Measurements from ENCODE around the gene ARHGAP6.

The ARHGAP6 gene

DNA sequence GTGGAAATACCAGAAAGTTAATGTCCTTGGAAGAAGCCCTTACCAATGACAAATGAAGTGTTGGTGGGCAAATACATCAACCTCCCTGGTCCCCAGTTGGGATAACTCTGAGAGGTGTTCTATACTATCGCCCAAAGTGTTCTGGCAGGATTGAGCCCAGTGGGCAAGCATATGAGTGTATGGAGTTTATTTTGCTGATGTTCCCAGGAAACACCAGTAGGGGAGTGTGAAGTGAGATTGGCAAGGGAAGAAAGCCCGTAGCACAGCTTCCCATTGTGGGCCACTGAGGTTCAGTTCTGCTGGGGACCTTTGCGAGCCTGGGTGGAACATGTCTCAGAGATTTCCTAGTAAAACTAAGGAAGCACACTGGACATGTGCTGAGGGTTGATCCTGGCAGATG is 65.1 kb downstream of the ARHGAP6 start:
- Histone ChIP-seq H3K4me2 (ENCODE audit: insufficient read depth, low read length, poor library complexity, severe bottlenecking) (no peak overlapping the region), H3K79me1 (ENCODE audit: low read depth, low read length) (no peaks in the 10 kb centered on the region), H3K27me3 (ENCODE audit: control insufficient read depth in 3 of 3, insufficient read depth in 3 of 3, low read depth in 1 of 3, low read length in 3 of 3) (no peaks in the 10 kb centered on the region), H3K23ac (ENCODE audit: low read depth, low read length, poor library complexity) (no peak overlapping the region), H2AFZ (ENCODE audit: low read length) (no peak overlapping the region), H2BK120ac (ENCODE audit: low read depth, low read length) (no peak overlapping the region), H3K36me3 (replicated peaks in 1 of 2; ENCODE audit: control insufficient read depth in 2 of 2, insufficient read depth in 2 of 2, low read length in 2 of 2) (no peaks in the 10 kb centered on the region), H2BK5ac (ENCODE audit: low read length) (no peak overlapping the region), H3K4ac (ENCODE audit: low read length) (no peak overlapping the region), H3K9ac (ENCODE audit: low read depth, low read length, poor library complexity) (no peak overlapping the region), H3K14ac (ENCODE audit: low read length) (no peak overlapping the region), H3K18ac (ENCODE audit: low read length) (no peak overlapping the region), H4K91ac (ENCODE audit: low read depth, low read length, poor library complexity) (no peak overlapping the region), H2BK15ac (ENCODE audit: low read length) (no peak overlapping the region), H3K27ac (replicated peaks; ENCODE audit: low read length) (no peak overlapping the region), H3K4me1 (ENCODE audit: control insufficient read depth in 2 of 2, insufficient read depth in 1 of 2, low read depth in 1 of 2, low read length in 2 of 2) (no peaks in the 10 kb centered on the region), H3K9me3 (replicated peaks in 1 of 2; ENCODE audit: control insufficient read depth in 2 of 2, insufficient read depth in 1 of 2, low read depth in 1 of 2, low read length in 2 of 2) (no peaks in the 10 kb centered on the region), H4K8ac (ENCODE audit: low read depth, low read length) (no peak overlapping the region), H2AK5ac (ENCODE audit: low read depth, low read length) (no peak overlapping the region), H2BK12ac (ENCODE audit: low read length) (no peak overlapping the region), H3K4me3 (ENCODE audit: low read length in 2 of 2) (no peak overlapping the region)
- DNase-seq (ENCODE audit: low spot score) = no peak
- no CpG with 5 or more reads among the region's 3 CpGs for WGBS, 2 donors (ENCODE audit: extremely low coverage in 2 of 2, insufficient read length in 2 of 2, insufficient replicate concordance in 1 of 2)

- Histone ChIP-seq H3K4me2 (ENCODE audit: insufficient read depth, low read length, poor library complexity, severe bottlenecking) (no peak overlapping the region), H3K4ac (ENCODE audit: low read length) (no peak overlapping the region), H3K4me3 (ENCODE audit: low read length in 2 of 2) (no peak overlapping the region), H3K4me1 (ENCODE audit: control insufficient read depth in 2 of 2, insufficient read depth in 1 of 2, low read depth in 1 of 2, low read length in 2 of 2) (no peaks in the 10 kb centered on the region), H2BK5ac (ENCODE audit: low read length) (no peak overlapping the region), H2AK5ac (ENCODE audit: low read depth, low read length) (no peak overlapping the region), H4K8ac (ENCODE audit: low read depth, low read length) (no peak overlapping the region), H3K9me3 (replicated peaks in 1 of 2; ENCODE audit: control insufficient read depth in 2 of 2, insufficient read depth in 1 of 2, low read depth in 1 of 2, low read length in 2 of 2) (no peaks in the 10 kb centered on the region), H3K79me1 (ENCODE audit: low read depth, low read length) (no peaks in the 10 kb centered on the region), H3K9ac (ENCODE audit: low read depth, low read length, poor library complexity) (no peak overlapping the region), H3K14ac (ENCODE audit: low read length) (no peak overlapping the region), H2BK12ac (ENCODE audit: low read length) (no peak overlapping the region), H2BK120ac (ENCODE audit: low read depth, low read length) (no peak overlapping the region), H3K36me3 (replicated peaks in 1 of 2; ENCODE audit: control insufficient read depth in 2 of 2, insufficient read depth in 2 of 2, low read length in 2 of 2) (no peaks in the 10 kb centered on the region), H3K18ac (ENCODE audit: low read length) (no peak overlapping the region), H3K23ac (ENCODE audit: low read depth, low read length, poor library complexity) (no peak overlapping the region), H2AFZ (ENCODE audit: low read length) (no peak overlapping the region), H4K91ac (ENCODE audit: low read depth, low read length, poor library complexity) (no peak overlapping the region), H3K27ac (replicated peaks; ENCODE audit: low read length) (no peak overlapping the region), H3K27me3 (ENCODE audit: control insufficient read depth in 3 of 3, insufficient read depth in 3 of 3, low read depth in 1 of 3, low read length in 3 of 3) (no peaks in the 10 kb centered on the region), H2BK15ac (ENCODE audit: low read length) (no peak overlapping the region)
- no CpG with 5 or more reads among the region's 2 CpGs for WGBS, 2 donors (ENCODE audit: extremely low coverage in 2 of 2, insufficient read length in 2 of 2, insufficient replicate concordance in 1 of 2)
- DNase-seq (ENCODE audit: low spot score) = no peak
Observed at GRCh38 chrX:11597479-11597878, 68.2 kb downstream of the ARHGAP6 start.

DNA sequence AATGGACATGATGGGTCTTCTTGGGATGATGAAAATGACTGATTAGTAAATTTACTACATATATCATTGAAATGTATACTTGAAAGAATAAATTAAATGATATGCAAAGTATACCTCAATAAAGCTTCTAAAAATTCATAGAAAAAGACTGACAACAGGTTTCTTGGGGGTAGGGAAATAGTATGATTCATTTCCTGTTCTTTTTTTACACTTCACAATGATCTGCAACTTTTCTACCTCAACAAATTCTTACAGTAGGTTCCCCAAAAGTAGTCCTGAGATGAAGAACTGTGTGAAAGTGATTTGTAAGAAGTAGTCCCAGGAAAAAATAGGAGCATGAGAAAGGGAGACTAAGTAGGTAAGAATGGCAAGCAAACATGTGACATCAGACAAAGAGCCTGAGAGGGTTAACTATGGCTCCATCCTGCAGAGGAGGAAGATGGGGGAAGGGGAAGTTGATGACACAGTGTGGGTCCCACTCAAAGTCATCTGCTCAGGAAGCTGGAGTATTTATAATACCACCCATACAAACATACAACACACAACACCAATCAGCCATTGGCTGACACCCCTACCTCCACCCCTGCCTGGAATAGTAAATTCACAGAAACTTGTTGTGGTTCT is 73.9 kb downstream of the ARHGAP6 start:
- no peak overlapping the region for H3K14ac ChIP-seq (ENCODE audit: low read length)
- no peaks in the 10 kb centered on the region for H3K36me3 ChIP-seq (replicated peaks in 1 of 2; ENCODE audit: control insufficient read depth in 2 of 2, insufficient read depth in 2 of 2, low read length in 2 of 2)
- no peaks in the 10 kb centered on the region for H3K9me3 ChIP-seq (replicated peaks in 1 of 2; ENCODE audit: control insufficient read depth in 2 of 2, insufficient read depth in 1 of 2, low read depth in 1 of 2, low read length in 2 of 2)
- H3K23ac ChIP-seq (ENCODE audit: low read depth, low read length, poor library complexity) = no peak overlapping the region
- H4K91ac ChIP-seq (ENCODE audit: low read depth, low read length, poor library complexity) = no peak overlapping the region
- H2BK120ac ChIP-seq (ENCODE audit: low read depth, low read length) = no peak overlapping the region
- no peak overlapping the region for H2BK15ac ChIP-seq (ENCODE audit: low read length)
- H2AFZ ChIP-seq (ENCODE audit: low read length) = no peak overlapping the region
- DNase-seq (ENCODE audit: low spot score) = no peak
- H3K4me2 ChIP-seq (ENCODE audit: insufficient read depth, low read length, poor library complexity, severe bottlenecking) = no peak overlapping the region
- no peak overlapping the region for H2AK5ac ChIP-seq (ENCODE audit: low read depth, low read length)
- H3K27me3 ChIP-seq (ENCODE audit: control insufficient read depth in 3 of 3, insufficient read depth in 3 of 3, low read depth in 1 of 3, low read length in 3 of 3) = no peaks in the 10 kb centered on the region
- H3K79me1 ChIP-seq (ENCODE audit: low read depth, low read length) = no peaks in the 10 kb centered on the region
- no peak overlapping the region for H3K4me3 ChIP-seq (ENCODE audit: low read length in 2 of 2)
- H3K18ac ChIP-seq (ENCODE audit: low read length) = no peak overlapping the region
- H2BK5ac ChIP-seq (ENCODE audit: low read length) = no peak overlapping the region
- no peak overlapping the region for H3K27ac ChIP-seq (replicated peaks; ENCODE audit: low read length)
- no peak overlapping the region for H2BK12ac ChIP-seq (ENCODE audit: low read length)
- H3K9ac ChIP-seq (ENCODE audit: low read depth, low read length, poor library complexity) = no peak overlapping the region
- no peak overlapping the region for H3K4ac ChIP-seq (ENCODE audit: low read length)
- H4K8ac ChIP-seq (ENCODE audit: low read depth, low read length) = no peak overlapping the region
- H3K4me1 ChIP-seq (ENCODE audit: control insufficient read depth in 2 of 2, insufficient read depth in 1 of 2, low read depth in 1 of 2, low read length in 2 of 2) = no peaks in the 10 kb centered on the region

DNA sequence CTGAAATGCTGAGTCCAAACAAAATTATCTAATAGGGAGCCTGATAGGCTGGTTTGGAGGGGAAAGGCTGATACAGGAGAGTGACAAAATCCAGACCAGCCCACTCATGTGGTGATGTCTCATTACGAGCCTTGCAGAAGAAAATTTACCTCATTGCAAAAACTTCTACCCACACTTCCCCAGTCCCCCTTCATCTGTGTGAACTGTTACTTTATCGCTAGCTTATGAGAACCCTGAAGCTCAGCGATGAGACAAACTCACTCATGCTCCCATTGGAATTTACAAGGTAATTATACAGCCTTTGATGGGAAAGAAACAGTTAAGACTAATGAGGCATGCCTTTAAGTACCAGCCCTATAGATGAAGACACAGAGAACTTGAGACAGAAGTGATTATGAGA is 76.1 kb downstream of the ARHGAP6 start:
- WGBS, 2 donors (ENCODE audit: extremely low coverage in 2 of 2, insufficient read length in 2 of 2, insufficient replicate concordance in 1 of 2) = no CpG with 5 or more reads among the region's 3 CpGs

More for the DNA sequence above, 76.1 kb downstream of the ARHGAP6 start:
- no peak overlapping the region for H2AFZ ChIP-seq (ENCODE audit: low read length)
- no peak overlapping the region for H4K8ac ChIP-seq (ENCODE audit: low read depth, low read length)
- H3K23ac ChIP-seq (ENCODE audit: low read depth, low read length, poor library complexity) = no peak overlapping the region
- H3K18ac ChIP-seq (ENCODE audit: low read length) = no peak overlapping the region
- no peak overlapping the region for H2BK12ac ChIP-seq (ENCODE audit: low read length)
- DNase-seq (ENCODE audit: low spot score) = no peak
- H3K79me1 ChIP-seq (ENCODE audit: low read depth, low read length) = no peaks in the 10 kb centered on the region
- no peak overlapping the region for H3K4ac ChIP-seq (ENCODE audit: low read length)
- no peaks in the 10 kb centered on the region for H3K4me1 ChIP-seq (ENCODE audit: control insufficient read depth in 2 of 2, insufficient read depth in 1 of 2, low read depth in 1 of 2, low read length in 2 of 2)
- H3K4me3 ChIP-seq (ENCODE audit: low read length in 2 of 2) = no peak overlapping the region
- H3K9me3 ChIP-seq (replicated peaks in 1 of 2; ENCODE audit: control insufficient read depth in 2 of 2, insufficient read depth in 1 of 2, low read depth in 1 of 2, low read length in 2 of 2) = no peaks in the 10 kb centered on the region
- H2AK5ac ChIP-seq (ENCODE audit: low read depth, low read length) = no peak overlapping the region
- H4K91ac ChIP-seq (ENCODE audit: low read depth, low read length, poor library complexity) = no peak overlapping the region
- H2BK5ac ChIP-seq (ENCODE audit: low read length) = no peak overlapping the region
- no peak overlapping the region for H3K14ac ChIP-seq (ENCODE audit: low read length)
- H3K9ac ChIP-seq (ENCODE audit: low read depth, low read length, poor library complexity) = no peak overlapping the region
- no peaks in the 10 kb centered on the region for H3K36me3 ChIP-seq (replicated peaks in 1 of 2; ENCODE audit: control insufficient read depth in 2 of 2, insufficient read depth in 2 of 2, low read length in 2 of 2)
- no peak overlapping the region for H2BK15ac ChIP-seq (ENCODE audit: low read length)
- no peak overlapping the region for H3K4me2 ChIP-seq (ENCODE audit: insufficient read depth, low read length, poor library complexity, severe bottlenecking)
- H3K27me3 ChIP-seq (ENCODE audit: control insufficient read depth in 3 of 3, insufficient read depth in 3 of 3, low read depth in 1 of 3, low read length in 3 of 3) = no peaks in the 10 kb centered on the region
- H2BK120ac ChIP-seq (ENCODE audit: low read depth, low read length) = no peak overlapping the region
- no peak overlapping the region for H3K27ac ChIP-seq (replicated peaks; ENCODE audit: low read length)
